GM06990 (cell line): ENCODE results near the gene RAN.

Experiments
- DNase-seq: peaks from one replicate; pipeline ENCODE4 v3.0.0-alpha.2; 2011; ENCODE audit not compliant: insufficient read length; ENCODE audit errors: extremely low read depth
- H3K27me3 ChIP-seq: replicated peaks from 2 replicates; pipeline ENCODE4 v1.6.0; 2011; ENCODE audit warnings: low read length; ENCODE audit not compliant: control insufficient read depth, insufficient read depth
- H3K36me3 ChIP-seq: 2 replicates; pipeline ENCODE4 v1.5.1; 2011; ENCODE audit warnings: low read length; ENCODE audit not compliant: control insufficient read depth, insufficient read depth
- H3K4me3 ChIP-seq: replicated peaks from 2 replicates; pipeline ENCODE4 v1.5.1; 2011; ENCODE audit warnings: low read depth, mild to moderate bottlenecking, control low read depth, low read length
- TF ChIP-seq, protein P1 (sequence below): IDR thresholded peaks from 2 replicates; pipeline ENCODE4 v1.5.1; 2011; ENCODE audit warnings: low read length, control low read depth, mild to moderate bottlenecking, inconsistent platforms; ENCODE audit not compliant: insufficient read depth, poor library complexity, severe bottlenecking

The RAN gene

DNA sequence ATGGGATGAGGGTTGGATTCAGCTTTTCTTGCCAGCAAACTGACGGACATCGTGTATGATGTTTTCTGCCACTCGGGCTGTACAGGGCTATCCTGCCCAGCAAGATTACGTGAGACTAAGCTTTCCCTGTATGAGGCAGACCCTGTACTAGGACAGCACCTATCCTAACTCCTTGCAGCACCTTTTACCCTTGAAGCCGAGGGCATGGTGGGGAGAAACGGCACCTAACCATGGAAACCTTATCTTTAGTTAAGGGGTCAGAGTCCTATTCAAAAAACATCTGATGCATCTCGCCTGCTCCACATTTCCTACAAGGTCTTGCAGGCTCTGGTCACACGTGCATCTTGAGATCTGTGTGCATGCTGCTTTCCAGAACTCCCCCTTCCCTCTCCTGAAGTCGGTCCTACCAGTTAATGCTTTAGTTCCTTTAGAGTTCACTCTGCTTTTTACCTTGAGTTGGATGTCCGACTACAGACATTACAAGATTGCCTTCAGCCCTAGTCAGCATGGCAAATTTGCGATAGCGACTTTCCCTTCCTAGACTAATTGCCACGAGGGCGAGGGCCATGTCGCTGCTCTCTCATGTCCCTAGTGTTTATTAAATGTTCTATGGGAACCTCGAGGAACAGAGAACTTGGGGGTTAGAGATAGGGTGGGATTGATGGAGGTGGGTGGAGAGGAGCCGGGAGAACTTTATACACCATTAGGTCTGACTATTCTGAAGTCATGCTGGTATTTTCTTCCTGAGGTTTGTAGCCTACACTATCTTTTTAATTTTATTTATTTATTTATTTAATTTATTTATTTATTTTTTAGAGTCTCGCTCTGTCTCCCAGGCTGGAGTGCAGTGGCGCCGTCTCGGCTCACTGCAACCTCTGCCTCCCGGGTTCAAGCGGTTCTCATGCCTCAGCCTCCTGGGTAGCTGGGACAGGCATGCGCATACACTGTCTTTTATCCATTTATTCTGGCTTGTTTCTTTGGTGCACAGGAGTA is 6.6 kb downstream of the RAN start:
- H3K27me3 ChIP-seq, result no peaks in the 10 kb centered on the region
- H3K36me3 ChIP-seq, result peaks cover 9% of the 10 kb centered on the region
- TF ChIP-seq, protein P1, sequence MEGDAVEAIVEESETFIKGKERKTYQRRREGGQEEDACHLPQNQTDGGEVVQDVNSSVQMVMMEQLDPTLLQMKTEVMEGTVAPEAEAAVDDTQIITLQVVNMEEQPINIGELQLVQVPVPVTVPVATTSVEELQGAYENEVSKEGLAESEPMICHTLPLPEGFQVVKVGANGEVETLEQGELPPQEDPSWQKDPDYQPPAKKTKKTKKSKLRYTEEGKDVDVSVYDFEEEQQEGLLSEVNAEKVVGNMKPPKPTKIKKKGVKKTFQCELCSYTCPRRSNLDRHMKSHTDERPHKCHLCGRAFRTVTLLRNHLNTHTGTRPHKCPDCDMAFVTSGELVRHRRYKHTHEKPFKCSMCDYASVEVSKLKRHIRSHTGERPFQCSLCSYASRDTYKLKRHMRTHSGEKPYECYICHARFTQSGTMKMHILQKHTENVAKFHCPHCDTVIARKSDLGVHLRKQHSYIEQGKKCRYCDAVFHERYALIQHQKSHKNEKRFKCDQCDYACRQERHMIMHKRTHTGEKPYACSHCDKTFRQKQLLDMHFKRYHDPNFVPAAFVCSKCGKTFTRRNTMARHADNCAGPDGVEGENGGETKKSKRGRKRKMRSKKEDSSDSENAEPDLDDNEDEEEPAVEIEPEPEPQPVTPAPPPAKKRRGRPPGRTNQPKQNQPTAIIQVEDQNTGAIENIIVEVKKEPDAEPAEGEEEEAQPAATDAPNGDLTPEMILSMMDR, result no peak
- H3K4me3 ChIP-seq, result no peak overlapping the region
- no peak for DNase-seq

DNA sequence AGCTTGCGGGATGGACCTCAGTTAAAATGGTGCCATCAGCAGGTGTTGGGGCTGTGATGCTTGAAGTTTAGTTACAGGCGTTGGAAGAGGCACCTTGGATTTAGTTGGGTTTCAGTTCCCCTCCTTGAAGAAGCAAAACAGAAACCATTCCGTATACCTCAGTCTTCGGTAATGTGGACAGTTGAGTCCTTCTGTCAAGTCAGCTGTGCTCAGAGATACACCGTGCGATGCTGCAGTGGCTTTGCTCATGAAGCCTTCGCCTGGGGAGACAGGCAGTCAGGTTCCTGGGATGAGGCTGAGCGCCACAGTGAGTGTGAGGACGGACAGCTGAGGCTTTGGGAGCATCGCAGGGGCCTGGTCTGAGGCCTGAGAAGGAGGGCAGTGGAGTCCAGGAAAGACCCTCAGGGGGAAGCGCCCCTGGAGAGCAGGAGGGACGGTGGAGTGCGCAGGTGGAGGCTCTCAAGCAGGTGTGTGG is 7.4 kb downstream of the RAN start:
- Histone ChIP-seq H3K27me3 (no peaks in the 10 kb centered on the region), H3K4me3 (no peak overlapping the region), H3K36me3 (peaks cover 6% of the 10 kb centered on the region)
- TF ChIP-seq, protein P1, result no peak
- peak; percentile 73 for DNase-seq

DNA sequence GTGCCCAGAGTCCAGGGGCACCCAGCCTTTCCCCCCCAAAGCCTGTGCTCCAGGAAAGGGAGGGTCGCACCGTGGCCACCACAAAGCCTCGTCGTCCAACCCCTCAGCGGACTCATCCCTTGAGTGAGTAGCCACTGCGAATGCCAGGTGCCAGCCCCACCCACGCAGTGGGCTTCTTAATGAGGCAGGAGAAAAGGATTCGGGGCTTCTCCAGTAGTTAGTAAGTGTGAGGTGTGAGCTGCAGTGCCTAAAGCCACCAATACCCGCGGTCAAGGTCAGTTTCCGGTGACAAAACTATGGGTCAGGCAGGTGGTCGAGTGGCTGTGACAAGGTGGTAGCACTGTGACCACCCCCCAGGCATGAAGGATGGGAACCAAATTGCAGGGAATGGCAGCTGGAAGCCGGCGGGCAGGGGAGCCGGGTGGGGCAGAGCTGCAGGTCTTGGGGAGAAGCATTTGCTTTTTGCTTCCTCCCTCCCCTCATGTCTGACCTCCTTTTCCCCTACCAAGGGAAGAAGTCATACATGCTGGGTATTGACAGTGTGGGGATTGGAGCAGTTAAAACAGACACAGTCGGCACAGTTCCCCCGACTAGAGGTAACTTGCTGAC is 8.0 kb downstream of the RAN start:
- TF ChIP-seq, protein P1, result no peak
- no peaks in the 10 kb centered on the region for H3K27me3 ChIP-seq
- peak overlapping the region; percentile 44; the same call in 1 of the 2 replicates for H3K4me3 ChIP-seq
- peaks cover 6% of the 10 kb centered on the region for H3K36me3 ChIP-seq
- peak; percentile 36 for DNase-seq

DNA sequence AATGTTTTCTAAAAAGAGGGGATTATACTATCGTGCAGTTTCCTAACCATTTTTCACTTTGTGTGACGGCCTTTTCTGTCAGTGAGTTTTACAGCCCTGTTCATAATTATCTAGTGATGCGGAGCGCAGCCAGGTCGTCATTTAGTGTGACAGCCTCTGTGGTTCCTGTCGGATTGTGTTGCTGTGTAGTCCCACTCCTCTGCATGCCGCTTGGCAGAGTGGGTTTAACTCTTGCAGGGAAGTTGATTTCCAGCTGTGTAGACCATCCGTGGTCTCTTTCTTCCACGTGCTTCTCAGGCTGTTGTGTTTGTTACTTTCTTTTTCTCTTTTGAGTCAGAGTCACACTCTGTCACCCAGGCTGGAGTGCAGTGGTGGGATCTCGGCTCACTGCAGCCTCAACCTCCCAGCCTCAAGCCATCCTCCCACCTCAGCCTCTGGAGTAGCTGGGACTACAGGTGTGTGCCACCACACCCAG is 8.6 kb downstream of the RAN start:
- TF ChIP-seq, protein P1, result no peak
- peak overlapping the region; percentile 44; the same call in 1 of the 2 replicates for H3K4me3 ChIP-seq
- DNase-seq, result peak; percentile 38
- H3K36me3 ChIP-seq, result peaks cover 3% of the 10 kb centered on the region
- H3K27me3 ChIP-seq, result no peaks in the 10 kb centered on the region

DNA sequence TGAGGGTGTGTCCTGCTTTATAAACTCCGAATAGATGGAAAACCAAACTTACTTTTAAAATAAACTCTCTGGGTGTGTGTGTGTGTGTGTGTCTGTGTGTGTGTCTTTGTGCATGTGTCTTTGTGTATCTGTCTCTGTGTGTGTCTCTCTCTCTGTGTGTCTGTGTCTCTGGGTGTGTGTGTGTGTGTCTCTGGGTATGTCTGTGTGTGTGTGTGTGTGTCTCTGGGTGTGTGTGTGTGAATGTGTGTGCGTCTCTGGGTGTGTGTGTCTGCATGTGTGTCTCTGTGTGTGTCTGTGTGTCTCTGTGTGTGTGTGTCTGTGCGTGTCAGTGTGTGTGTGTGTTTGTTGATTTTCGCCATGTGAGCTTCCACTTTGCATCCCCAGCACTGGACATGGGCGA is 9.2 kb downstream of the RAN start:
- TF ChIP-seq, protein P1, result no peak
- Histone ChIP-seq H3K27me3 (no peaks in the 10 kb centered on the region), H3K36me3 (no peaks in the 10 kb centered on the region; the same call in 1 of the 2 replicates), H3K4me3 (no peak overlapping the region)
- no peak for DNase-seq
